GM21723 (cell line): Measurements from ENCODE around the gene CCDC154.
"Not testable (repeated sequence)": the region's sequence is repeated elsewhere in the genome, so short reads cannot be mapped to it uniquely, and the experiment has no call there.

Experiments used
- ATAC-seq: cut with Tn5 transposase; IDR thresholded peaks from one replicate; pipeline ENCODE4 v1.9.1; 2021; ENCODE audit warnings: mild to moderate bottlenecking, moderate library complexity; ENCODE audit not compliant: unreplicated experiment

The CCDC154 gene, protein sequence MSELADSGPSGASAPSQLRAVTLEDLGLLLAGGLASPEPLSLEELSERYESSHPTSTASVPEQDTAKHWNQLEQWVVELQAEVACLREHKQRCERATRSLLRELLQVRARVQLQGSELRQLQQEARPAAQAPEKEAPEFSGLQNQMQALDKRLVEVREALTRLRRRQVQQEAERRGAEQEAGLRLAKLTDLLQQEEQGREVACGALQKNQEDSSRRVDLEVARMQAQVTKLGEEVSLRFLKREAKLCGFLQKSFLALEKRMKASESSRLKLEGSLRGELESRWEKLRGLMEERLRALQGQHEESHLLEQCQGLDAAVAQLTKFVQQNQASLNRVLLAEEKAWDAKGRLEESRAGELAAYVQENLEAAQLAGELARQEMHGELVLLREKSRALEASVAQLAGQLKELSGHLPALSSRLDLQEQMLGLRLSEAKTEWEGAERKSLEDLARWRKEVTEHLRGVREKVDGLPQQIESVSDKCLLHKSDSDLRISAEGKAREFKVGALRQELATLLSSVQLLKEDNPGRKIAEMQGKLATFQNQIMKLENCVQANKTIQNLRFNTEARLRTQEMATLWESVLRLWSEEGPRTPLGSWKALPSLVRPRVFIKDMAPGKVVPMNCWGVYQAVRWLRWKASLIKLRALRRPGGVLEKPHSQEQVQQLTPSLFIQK

DNA sequence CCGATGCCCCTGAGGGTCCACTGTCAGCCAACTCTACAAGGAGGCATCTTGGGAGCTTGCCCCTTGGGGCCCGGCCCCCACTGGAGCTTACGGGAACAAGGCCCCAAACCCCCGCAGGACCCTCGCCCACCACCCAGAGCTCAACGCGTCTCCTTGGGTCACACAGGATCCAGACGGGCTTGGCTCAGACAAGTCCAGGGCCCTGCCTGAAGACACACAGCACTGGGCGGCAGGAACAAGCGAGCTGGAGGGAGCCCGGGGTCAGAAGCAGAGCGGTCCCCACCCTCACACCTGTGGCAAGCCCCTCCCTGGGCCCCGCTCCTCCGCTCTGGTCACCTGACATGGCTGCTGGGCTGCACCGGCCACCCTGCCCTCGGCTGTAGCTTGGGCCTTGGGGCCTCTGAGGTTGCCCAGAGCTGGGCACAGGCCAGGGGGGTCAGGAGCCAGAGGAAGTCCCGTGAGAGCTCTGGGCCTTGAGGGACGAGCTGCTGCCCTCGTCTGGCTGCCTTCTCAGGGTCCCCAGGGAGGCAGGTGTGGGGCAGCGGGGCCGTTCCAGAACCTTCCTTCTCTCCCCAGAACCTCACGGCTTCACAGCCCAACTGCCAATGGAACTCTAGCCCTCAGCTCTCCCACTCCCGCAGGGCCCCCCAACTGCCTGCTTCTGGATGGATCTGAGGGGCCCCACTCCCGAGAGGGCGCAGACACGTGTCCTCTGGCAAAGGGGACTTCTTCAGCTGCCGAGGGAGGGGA, at the start of gene CCDC154:
CCDC154 (minus strand) TSS at position 577 of the 750 bp plus-strand sequence; CDS start at position 343, 234 bp downstream.
- ATAC-seq = no peak

DNA sequence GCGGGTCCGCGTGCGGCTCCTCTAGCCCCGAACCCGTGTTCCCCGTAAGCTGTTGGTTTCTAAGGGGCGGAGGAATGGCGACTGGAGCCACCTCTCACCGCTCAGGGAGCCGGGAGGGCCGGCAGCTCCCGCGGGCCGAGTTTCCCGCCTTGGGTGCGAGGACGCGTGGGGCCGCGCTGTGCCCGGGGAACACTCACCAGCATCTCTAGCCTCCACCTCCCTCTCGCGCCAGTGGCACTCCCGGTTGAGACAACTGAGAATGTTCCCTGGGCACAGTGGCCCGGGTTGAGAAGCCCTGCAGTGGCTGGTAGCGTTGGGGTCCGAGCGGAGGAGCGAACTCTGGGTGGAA, 49.4 kb upstream of the CCDC154 start:
- peak; percentile 15 for ATAC-seq

GRCh38 chr16:1492923-1493745, 48.8 kb upstream of the CCDC154 start, which contains the start of gene TELO2:
TELO2 (plus strand) TSS chr16:1493360; CDS start chr16:1494282, 922 bp downstream.
- ATAC-seq = peak; percentile 53

GRCh38 chr16:1492082-1492922, 47.9 kb upstream of the CCDC154 start:
- ATAC-seq = no peak

- no peak for ATAC-seq
These were observed 47.0 kb upstream of the CCDC154 start for GRCh38 chr16:1491327-1491726.

- no peak for ATAC-seq
These were observed 44.7 kb upstream of the CCDC154 start for GRCh38 chr16:1489077-1489476.

DNA sequence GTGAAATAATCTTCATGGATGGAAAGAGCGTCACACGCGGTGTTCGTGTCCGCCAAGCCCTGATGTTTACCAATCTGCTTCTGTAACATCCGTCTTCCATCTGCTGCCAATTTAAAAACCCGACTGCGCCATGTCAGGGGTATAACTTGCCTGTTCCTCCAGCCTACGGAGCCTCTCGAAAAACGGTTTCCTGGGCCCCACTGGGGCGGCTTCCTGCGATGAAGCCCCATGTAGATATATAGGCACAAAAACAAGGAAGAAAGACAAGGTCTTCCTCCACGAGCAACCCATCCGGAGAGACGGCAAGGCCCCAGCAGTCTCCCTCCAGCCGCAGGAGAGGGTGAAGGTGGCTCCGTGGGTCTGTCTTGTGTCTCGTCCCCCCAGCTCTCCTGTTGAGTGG, 44.3 kb upstream of the CCDC154 start, which contains the start of gene PTX4:
PTX4 (minus strand) TSS at position 326 of the 400 bp plus-strand sequence; CDS start at position 291, 35 bp downstream.
- no peak for ATAC-seq

DNA sequence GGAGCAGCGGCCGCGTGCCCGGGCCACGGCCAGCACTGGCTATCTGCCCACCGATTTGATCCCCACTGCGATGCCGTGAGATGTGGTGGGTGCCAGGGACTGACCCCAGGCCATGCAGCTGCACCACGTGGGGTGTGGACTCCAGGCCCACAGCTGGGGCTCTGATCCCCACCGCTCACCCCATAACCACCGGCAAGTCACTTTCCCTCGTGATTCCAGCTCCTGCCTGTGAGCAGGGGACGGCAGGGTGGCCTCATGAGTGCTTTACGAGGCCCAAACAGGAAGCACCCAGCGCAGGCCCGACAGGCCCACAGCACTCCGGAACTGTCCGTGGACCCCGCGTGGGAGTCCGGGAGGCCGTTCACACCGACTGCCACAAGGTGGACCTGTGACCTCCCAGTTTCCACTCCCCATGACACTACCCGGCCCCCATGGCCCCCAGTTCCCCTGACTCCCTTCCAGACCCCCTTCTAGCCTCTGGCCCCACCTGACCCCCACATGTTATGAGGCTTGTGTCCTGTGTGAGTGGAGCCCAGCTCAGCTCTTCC, 43.8 kb upstream of the CCDC154 start:
- ATAC-seq = no peak

- no peak for ATAC-seq
These were observed 43.2 kb upstream of the CCDC154 start for GRCh38 chr16:1487395-1488053.

DNA sequence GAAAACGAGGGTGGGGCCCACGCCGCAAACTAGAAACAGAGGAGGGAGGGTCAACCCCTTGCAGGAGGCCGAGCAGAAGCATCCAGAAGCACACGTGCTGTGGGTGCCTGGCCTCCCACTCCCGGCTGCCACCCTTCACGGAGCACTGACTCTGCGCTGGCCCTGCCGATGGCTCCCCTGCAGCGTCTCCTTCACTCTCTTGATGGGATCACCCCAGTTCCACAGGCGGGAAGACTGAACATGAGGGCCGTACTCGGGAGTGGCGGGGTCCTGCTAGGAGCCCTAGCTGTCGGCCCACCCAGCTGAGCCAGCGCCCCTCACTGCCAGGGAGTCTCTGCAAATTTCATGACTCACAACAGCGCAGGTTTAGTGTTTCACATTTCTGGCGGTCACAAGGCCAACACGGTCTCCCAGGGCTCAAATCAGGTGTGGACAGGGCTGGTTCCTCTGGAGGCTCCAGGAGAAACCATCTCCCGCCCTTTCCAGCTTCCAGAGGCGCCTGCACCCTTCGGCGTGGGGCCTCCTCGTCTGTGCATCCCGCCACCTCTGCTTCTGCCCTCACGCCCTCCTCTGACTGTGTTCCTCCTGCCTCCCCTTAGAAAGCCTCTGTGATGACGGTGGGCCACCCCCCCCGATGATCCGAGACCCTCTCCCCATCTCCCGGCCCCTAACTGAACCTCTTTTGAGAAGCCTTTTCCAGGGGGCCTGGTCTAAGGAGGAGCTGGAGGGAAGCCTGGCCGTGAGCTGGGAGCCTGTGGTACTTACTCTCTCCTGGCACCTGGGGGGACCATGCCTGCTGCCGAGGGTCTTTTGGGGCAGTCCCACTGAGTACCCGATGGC, 42.4 kb upstream of the CCDC154 start:
- no peak for ATAC-seq

DNA sequence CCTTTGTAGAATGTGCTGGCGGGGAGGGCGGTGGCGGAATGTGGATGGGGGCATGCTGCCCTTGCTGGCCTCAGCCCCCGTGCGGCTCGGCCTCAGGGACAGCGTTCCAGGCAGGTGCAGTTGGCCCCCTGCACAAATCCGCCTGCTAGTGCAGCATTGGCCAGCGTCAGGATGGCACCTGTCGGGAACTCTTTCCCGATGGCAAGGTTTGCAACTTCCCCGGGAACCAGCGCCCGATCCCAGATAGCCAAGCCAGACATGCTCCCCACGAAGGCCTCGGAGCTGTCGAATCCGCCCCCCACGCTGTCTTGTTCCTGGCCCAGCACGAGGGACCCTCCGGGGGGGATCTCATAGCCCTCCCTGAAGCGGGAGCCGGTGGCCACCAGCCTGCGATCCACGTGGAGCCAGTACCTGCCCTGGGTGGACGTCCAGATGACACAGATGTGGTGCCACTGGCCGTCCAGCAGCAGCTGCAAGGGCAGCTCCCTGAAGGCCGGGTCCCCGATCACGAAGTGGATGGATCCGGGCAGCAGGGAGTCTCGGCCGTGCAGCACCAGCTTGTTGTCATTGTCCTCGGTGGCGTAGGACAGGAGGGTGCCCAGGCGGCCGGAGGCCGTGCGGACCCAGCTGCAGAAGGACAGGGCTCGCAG, 41.6 kb upstream of the CCDC154 start:
- ATAC-seq = no peak

DNA sequence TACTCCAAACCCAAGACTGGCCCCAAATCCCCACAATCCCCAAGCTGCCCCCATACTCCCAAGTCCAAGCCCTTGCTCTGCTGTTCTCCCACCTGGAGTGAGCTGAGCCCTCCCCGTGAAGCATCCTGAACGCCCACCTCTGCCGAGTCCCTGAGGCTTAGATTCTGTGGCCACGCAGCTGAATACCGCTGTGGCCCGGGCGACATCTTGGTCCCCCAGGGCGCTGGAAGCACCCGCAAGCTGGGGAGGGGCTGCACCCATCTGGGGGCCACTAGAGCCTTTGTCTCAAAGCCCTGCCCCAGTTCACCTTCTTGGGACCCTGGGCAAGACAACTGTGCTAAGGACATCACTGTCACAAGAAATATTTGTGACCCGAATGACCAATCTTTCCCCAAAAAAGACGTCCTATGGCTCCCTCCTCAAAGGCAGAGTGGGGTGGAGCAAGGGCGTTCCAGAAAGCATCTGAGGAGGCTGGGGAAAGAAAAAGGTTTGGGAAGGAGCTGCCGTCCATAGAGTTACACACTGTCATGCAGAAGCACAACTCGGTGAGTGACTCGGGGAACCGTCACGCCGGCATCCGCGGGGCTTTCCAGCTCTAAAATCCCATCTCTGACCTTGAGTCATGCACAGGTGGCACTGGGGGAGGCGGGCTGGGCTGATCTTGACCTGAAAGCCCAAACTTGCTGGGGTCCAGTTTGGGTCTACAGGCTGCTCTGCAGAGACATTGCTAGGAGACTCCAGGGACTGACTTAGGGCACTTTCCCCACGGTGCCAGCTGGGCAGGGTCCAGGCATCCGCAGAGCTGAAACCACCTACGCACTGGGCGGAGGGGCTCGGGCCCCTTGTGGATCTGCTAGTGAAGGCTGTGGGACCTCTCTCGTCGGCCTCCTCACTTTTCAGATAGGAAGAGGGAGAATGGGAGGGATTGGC, 37.8 kb upstream of the CCDC154 start:
- no peak for ATAC-seq

DNA sequence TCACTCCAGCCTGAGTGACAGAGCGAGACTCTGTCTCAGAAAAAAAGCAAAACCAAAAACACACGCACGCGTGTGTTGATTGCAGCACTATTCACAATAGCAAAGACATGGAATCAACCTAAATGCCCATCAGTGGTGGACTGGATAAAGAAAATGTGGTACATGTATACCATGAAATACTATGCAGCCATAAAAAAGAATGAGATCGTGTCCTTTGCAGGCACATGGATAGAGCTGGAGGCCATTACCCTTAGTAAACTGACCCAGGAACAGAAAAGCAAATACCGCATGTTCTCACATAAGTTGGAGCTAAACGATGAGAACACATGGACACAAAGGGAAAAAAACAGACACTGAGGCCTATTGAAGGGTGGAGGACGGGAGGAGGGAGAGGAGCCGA, 34.6 kb upstream of the CCDC154 start:
- ATAC-seq = not testable (repeated sequence)

DNA sequence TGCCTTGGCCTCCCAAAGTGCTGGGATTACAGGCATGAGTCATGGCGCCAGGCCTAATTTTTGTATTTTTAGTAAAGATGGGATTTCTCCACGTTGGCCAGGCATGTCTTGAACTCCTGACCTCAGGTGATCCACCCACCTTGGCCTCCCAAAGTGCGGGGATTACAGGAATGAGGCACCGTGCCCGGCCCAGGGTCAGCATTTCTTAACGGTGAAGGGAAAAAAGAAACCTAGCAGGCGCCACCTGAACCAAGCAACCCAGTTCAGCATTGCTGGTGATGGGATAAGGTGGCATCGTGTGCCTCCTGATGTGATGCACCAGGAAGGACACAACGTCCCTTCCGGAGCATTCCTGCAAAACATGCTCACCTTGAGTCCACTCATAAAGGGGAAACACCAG, 32.7 kb upstream of the CCDC154 start:
- ATAC-seq = no peak

GRCh38 chr16:1475552-1476114, 31.3 kb upstream of the CCDC154 start:
- ATAC-seq = no peak
